ENCODE data around the gene NR1H4. TPM values are rescaled to one million over a fixed set of nuclear protein-coding genes. Genes with fewer than 3 reads are reported as not detected.

NR1H4 gene
- total RNA-seq, 4 donors from 2014 or later: not detected

- ATAC-seq: no peak
These were observed 39.0 kb downstream of the NR1H4 start for GRCh38 chr12:100512692-100513091.

GRCh38 chr12:100515968-100516367, 42.3 kb downstream of the NR1H4 start:
- WGBS, 2 donors (ENCODE audit: low coverage in 1 of 2): 80 to 91% methylated on average over 1 to 3 of the region's 3 CpGs
- TF ChIP-seq CTCF (IDR thresholded peaks at IDR 0.05): no peak
- TF ChIP-seq POLR2AphosphoS5 (IDR thresholded peaks at IDR 0.05): no peak
- no peak for TF ChIP-seq EP300 (IDR thresholded peaks at IDR 0.05)
- no peak for TF ChIP-seq POLR2A (IDR thresholded peaks at IDR 0.05)
- ATAC-seq: no peak

More at GRCh38 chr12:100512692-100513091, 39.0 kb downstream of the NR1H4 start:
- Histone ChIP-seq H3K4me3 (no peak overlapping the region), H3K9me3 (no peaks in the 10 kb centered on the region), H3K27me3 (no peaks in the 10 kb centered on the region), H3K27ac (no peak overlapping the region), H3K4me1 (no peaks in the 10 kb centered on the region), H3K36me3 (no peaks in the 10 kb centered on the region)
- TF ChIP-seq EP300 (IDR thresholded peaks at IDR 0.05): no peak
- no peak for TF ChIP-seq CTCF (IDR thresholded peaks at IDR 0.05)
- TF ChIP-seq POLR2A (IDR thresholded peaks at IDR 0.05): no peak
- no peak for TF ChIP-seq POLR2AphosphoS5 (IDR thresholded peaks at IDR 0.05)
- 73 to 78% methylated on average over 3 of the region's 3 CpGs for WGBS, 2 donors (ENCODE audit: low coverage in 1 of 2)

GRCh38 chr12:100518376-100518775, 44.7 kb downstream of the NR1H4 start:
- Histone ChIP-seq H3K27ac (no peak overlapping the region), H3K36me3 (no peaks in the 10 kb centered on the region), H3K4me1 (no peaks in the 10 kb centered on the region), H3K4me3 (no peak overlapping the region), H3K9me3 (no peaks in the 10 kb centered on the region), H3K27me3 (no peaks in the 10 kb centered on the region)
- 67 to 86% methylated on average over 1 of the region's 1 CpG for WGBS, 2 donors (ENCODE audit: low coverage in 1 of 2)
- TF ChIP-seq POLR2AphosphoS5 (IDR thresholded peaks at IDR 0.05) (no peak), EP300 (IDR thresholded peaks at IDR 0.05) (no peak), CTCF (IDR thresholded peaks at IDR 0.05) (no peak), POLR2A (IDR thresholded peaks at IDR 0.05) (no peak)
- ATAC-seq: no peak

More at GRCh38 chr12:100515968-100516367, 42.3 kb downstream of the NR1H4 start:
- no peak overlapping the region for H3K4me3 ChIP-seq
- H3K36me3 ChIP-seq: no peaks in the 10 kb centered on the region
- H3K27ac ChIP-seq: no peak overlapping the region
- no peaks in the 10 kb centered on the region for H3K27me3 ChIP-seq
- no peaks in the 10 kb centered on the region for H3K4me1 ChIP-seq
- no peaks in the 10 kb centered on the region for H3K9me3 ChIP-seq

GRCh38 chr12:100520048-100520769, 46.5 kb downstream of the NR1H4 start:
- no peaks in the 10 kb centered on the region for H3K4me1 ChIP-seq
- no peak for ATAC-seq
- TF ChIP-seq POLR2A (IDR thresholded peaks at IDR 0.05): no peak
- TF ChIP-seq EP300 (IDR thresholded peaks at IDR 0.05): no peak
- TF ChIP-seq CTCF (IDR thresholded peaks at IDR 0.05): no peak
- no peak for TF ChIP-seq POLR2AphosphoS5 (IDR thresholded peaks at IDR 0.05)
- H3K27ac ChIP-seq: no peak overlapping the region
- H3K27me3 ChIP-seq: no peaks in the 10 kb centered on the region
- no peaks in the 10 kb centered on the region for H3K36me3 ChIP-seq
- WGBS, 2 donors (ENCODE audit: low coverage in 1 of 2): 85 to 100% methylated on average over 4 to 9 of the region's 10 CpGs
- no peaks in the 10 kb centered on the region for H3K9me3 ChIP-seq
- H3K4me3 ChIP-seq: no peak overlapping the region

GRCh38 chr12:100521958-100522357, 48.3 kb downstream of the NR1H4 start:
- H3K4me3 ChIP-seq: no peak overlapping the region
- no peak for TF ChIP-seq CTCF (IDR thresholded peaks at IDR 0.05)
- TF ChIP-seq POLR2A (IDR thresholded peaks at IDR 0.05): no peak
- TF ChIP-seq POLR2AphosphoS5 (IDR thresholded peaks at IDR 0.05): no peak
- no peak for TF ChIP-seq EP300 (IDR thresholded peaks at IDR 0.05)
- H3K27ac ChIP-seq: no peak overlapping the region
- 92 to 100% methylated on average over 1 of the region's 1 CpG for WGBS, 2 donors (ENCODE audit: low coverage in 1 of 2)
- no peaks in the 10 kb centered on the region for H3K4me1 ChIP-seq
- no peaks in the 10 kb centered on the region for H3K27me3 ChIP-seq
- ATAC-seq: no peak
- H3K36me3 ChIP-seq: no peaks in the 10 kb centered on the region
- no peaks in the 10 kb centered on the region for H3K9me3 ChIP-seq
